WTC11 (cell line): ENCODE data around the gene MRPS23. TPM values are rescaled to one million over a fixed set of nuclear protein-coding genes. Genes with fewer than 3 reads are reported as not detected.

ENCODE experiments used
- ATAC-seq: fragments of 200-7000 bp; cut with Tn5 transposase; 2 replicates; pipeline ENCODE4 v1.10.0; 2021; ENCODE audit warnings: mild to moderate bottlenecking, moderate library complexity
- CTCF ChIA-PET: fragments of 300-600 bp; sonication (Branson Sonifier 250); formaldehyde crosslinking; loops from one replicate; lab custom pipeline; 2021; ENCODE audit warnings: antibody characterized with exemption; lab: Charles Lee
- POLR2A ChIA-PET: fragments of 350-600 bp; sonication (Branson Sonifier 250); formaldehyde crosslinking; loops from one replicate; lab custom pipeline; 2021; ENCODE audit warnings: antibody characterized with exemption; lab: Charles Lee
- DNase-seq: peaks from one replicate; pipeline ENCODE4 v3.0.0; 2021; ENCODE audit warnings: low spot score
- H3K27ac Mint-ChIP-seq: 2 replicates; pipeline ENCODE4 v1.8.0; 2021; ENCODE audit warnings: mixed read lengths
- H3K27me3 Mint-ChIP-seq: 2 replicates; pipeline ENCODE4 v1.8.0; 2021; ENCODE audit warnings: low read depth, mild to moderate bottlenecking, moderate library complexity, mixed read lengths
- H3K36me3 Mint-ChIP-seq: 2 replicates; pipeline ENCODE4 v1.8.0; 2021; ENCODE audit warnings: mixed read lengths
- H3K4me1 Mint-ChIP-seq: 2 replicates; pipeline ENCODE4 v1.8.0; 2022; ENCODE audit warnings: mixed read lengths
- H3K4me3 Mint-ChIP-seq: 2 replicates; pipeline ENCODE4 v1.8.0; 2021; ENCODE audit warnings: mild to moderate bottlenecking, moderate library complexity, mixed read lengths
- H3K9me3 Mint-ChIP-seq: 2 replicates; pipeline ENCODE4 v1.8.0; 2021; ENCODE audit warnings: mixed read lengths
- ARID4B ChIP-seq: sonication (generic); formaldehyde crosslinking; IDR thresholded peaks from 2 replicates; pipeline ENCODE4 v1.8.0; 2023; ENCODE audit warnings: missing genetic modification reagents, mild to moderate bottlenecking, borderline replicate concordance
- ATF3 ChIP-seq: sonication (generic); formaldehyde crosslinking; conservative IDR thresholded peaks from 2 replicates; pipeline ENCODE4 v1.8.1; 2022; ENCODE audit warnings: mild to moderate bottlenecking, missing genetic modification reagents
- GRHL2 ChIP-seq: fragments of 250-450 bp; sonication (Bioruptor Pico); IDR thresholded peaks from 2 replicates; pipeline ENCODE4 v1.8.0; 2022; ENCODE audit warnings: mild to moderate bottlenecking, moderate library complexity; ENCODE audit not compliant: insufficient replicate concordance, severe bottlenecking
- HMGA2 ChIP-seq: fragments of 250-450 bp; sonication (Bioruptor Pico); IDR thresholded peaks from 2 replicates; pipeline ENCODE4 v1.4.0; 2021; ENCODE audit warnings: mild to moderate bottlenecking, moderate library complexity
- MXD4 ChIP-seq: fragments of 250-450 bp; sonication (Bioruptor Pico); IDR thresholded peaks from 2 replicates; pipeline ENCODE4 v1.8.0; 2021; ENCODE audit warnings: mild to moderate bottlenecking, moderate library complexity, borderline replicate concordance
- NFYB ChIP-seq: sonication (generic); formaldehyde crosslinking; conservative IDR thresholded peaks from 2 replicates; pipeline ENCODE4 v1.8.0; 2022; ENCODE audit warnings: low read depth, missing genetic modification reagents
- NR1H2 ChIP-seq: sonication (generic); formaldehyde crosslinking; IDR thresholded peaks from 2 replicates; pipeline ENCODE4 v1.9.0; 2021; ENCODE audit warnings: mild to moderate bottlenecking, moderate library complexity, missing genetic modification reagents
- NR2C2 ChIP-seq: sonication (generic); formaldehyde crosslinking; IDR thresholded peaks from 2 replicates; pipeline ENCODE4 v1.8.0; 2022; ENCODE audit warnings: mild to moderate bottlenecking, missing genetic modification reagents
- NR3C1 ChIP-seq: sonication (generic); formaldehyde crosslinking; conservative IDR thresholded peaks from 2 replicates; pipeline ENCODE4 v1.8.1; 2023; ENCODE audit warnings: low read depth, mild to moderate bottlenecking, missing genetic modification reagents
- SMAD4 ChIP-seq: sonication (generic); formaldehyde crosslinking; IDR thresholded peaks from 2 replicates; pipeline ENCODE4 v1.8.0; 2022; ENCODE audit warnings: mild to moderate bottlenecking, missing genetic modification reagents
- TEAD4 ChIP-seq: sonication (generic); formaldehyde crosslinking; IDR thresholded peaks from 2 replicates; pipeline ENCODE4 v1.8.0; 2022; ENCODE audit warnings: mild to moderate bottlenecking, missing genetic modification reagents
- ZBTB21 ChIP-seq: sonication (generic); formaldehyde crosslinking; IDR thresholded peaks from 2 replicates; pipeline ENCODE4 v1.8.1; 2023; ENCODE audit warnings: mild to moderate bottlenecking, missing genetic modification reagents, borderline replicate concordance
- ZNF232 ChIP-seq: sonication (generic); formaldehyde crosslinking; IDR thresholded peaks from 2 replicates; pipeline ENCODE4 v1.8.0; 2022; ENCODE audit warnings: mild to moderate bottlenecking, missing genetic modification reagents
- ZNF416 ChIP-seq: fragments of 250-450 bp; sonication (Bioruptor Pico); IDR thresholded peaks from 2 replicates; pipeline ENCODE4 v1.9.0; 2021; ENCODE audit warnings: mild to moderate bottlenecking, inconsistent platforms
- total RNA-seq: library from RNA; stranded (reverse); gene quantifications from 3 replicates; pipeline ENCODE4 v1.2.3, GENCODE V29; 2021
- TF ChIP-seq, protein P1 (sequence below): sonication (generic); formaldehyde crosslinking; IDR thresholded peaks from 2 replicates; pipeline ENCODE4 v1.8.1; 2022; ENCODE audit warnings: missing genetic modification reagents, borderline replicate concordance
- TF ChIP-seq, protein P2 (sequence below): sonication (generic); formaldehyde crosslinking; conservative IDR thresholded peaks from 2 replicates; pipeline ENCODE4 v1.8.1; 2023; ENCODE audit warnings: mild to moderate bottlenecking, low read depth, missing genetic modification reagents, moderate library complexity

The MRPS23 gene
- total RNA-seq, 1 experiment from 2014 or later: 65.3 TPM

DNA sequence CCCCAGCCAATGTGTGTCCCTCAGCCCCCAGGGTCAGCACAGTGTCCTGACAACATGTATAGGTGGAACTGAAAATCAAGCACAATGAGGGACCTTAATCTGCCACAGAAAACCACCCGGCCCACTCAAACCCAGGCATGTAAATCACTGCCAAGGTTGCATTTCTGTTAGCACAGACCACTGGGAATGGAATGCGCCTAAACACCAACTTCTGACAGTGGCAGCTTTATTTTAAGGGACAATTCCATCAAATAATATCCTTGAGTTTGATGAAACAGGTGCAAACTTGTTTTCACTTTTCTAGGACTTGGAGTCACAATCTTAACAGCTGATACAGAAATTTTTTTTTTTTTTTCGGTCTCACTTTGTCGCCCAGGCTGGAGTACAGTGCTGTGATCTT is 37.3 kb upstream of the MRPS23 start:
- H3K27me3 Mint-ChIP-seq: no peaks in the 10 kb centered on the region
- H3K4me1 Mint-ChIP-seq: peaks cover 7% of the 10 kb centered on the region
- CTCF ChIA-PET: interaction anchor here (0.8 to 1.1 kb wide), 2 partner anchors 17 to 68 kb away, joined by 4 to 7 read pairs; partner anchors contain the start of gene CUEDC1
- H3K36me3 Mint-ChIP-seq: peaks cover 9% of the 10 kb centered on the region; the same call in 1 of the 2 replicates
- TF ChIP-seq HMGA2 (CRISPR knock-in tag) (no peak), ARID4B (no peak), NR2C2 (CRISPR knock-in tag) (no peak), ZNF232 (CRISPR knock-in tag) (no peak), SMAD4 (CRISPR knock-in tag) (no peak)
- TF ChIP-seq, protein P1, sequence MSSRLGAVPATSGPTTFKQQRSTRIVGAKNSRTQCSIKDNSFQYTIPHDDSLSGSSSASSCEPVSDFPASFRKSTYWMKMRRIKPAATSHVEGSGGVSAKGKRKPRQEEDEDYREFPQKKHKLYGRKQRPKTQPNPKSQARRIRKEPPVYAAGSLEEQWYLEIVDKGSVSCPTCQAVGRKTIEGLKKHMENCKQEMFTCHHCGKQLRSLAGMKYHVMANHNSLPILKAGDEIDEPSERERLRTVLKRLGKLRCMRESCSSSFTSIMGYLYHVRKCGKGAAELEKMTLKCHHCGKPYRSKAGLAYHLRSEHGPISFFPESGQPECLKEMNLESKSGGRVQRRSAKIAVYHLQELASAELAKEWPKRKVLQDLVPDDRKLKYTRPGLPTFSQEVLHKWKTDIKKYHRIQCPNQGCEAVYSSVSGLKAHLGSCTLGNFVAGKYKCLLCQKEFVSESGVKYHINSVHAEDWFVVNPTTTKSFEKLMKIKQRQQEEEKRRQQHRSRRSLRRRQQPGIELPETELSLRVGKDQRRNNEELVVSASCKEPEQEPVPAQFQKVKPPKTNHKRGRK (CRISPR knock-in tag): no peak
- TF ChIP-seq, all 79 proteins: peak for 0
- DNase-seq: no peak
- peaks cover 7% of the 10 kb centered on the region; the same call in 1 of the 2 replicates for H3K9me3 Mint-ChIP-seq
- ATAC-seq: no peak
- H3K4me3 Mint-ChIP-seq: no peak overlapping the region
- POLR2A ChIA-PET: interaction anchor here (0.6 to 1.1 kb wide), 3 partner anchors 26 to 302 kb away, joined by 3 to 4 read pairs (median 3); partner anchors contain the start of gene MRPS23
- H3K27ac Mint-ChIP-seq: no peak overlapping the region

DNA sequence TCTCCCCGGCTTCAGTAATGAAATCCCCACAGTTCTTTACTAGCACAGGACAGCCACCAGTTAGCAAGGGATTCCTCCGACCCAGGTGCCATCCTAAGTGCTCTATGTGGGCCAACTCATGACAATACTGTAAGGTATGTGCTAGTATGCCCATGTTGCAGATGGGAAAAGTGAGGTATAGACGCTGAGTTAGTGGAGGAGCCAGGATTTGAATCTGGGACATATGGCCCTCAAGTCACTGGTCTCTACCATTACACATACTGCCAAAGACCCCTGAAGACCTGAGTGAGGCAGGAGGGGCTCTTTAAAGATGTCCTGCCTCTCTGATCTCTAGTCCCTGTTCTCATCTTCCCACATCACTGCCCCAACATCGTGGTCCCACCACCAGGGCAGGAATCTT is 36.2 kb upstream of the MRPS23 start:
- DNase-seq (no peak), ATAC-seq (no peak)
- no peaks in the 10 kb centered on the region for H3K27me3 Mint-ChIP-seq
- H3K9me3 Mint-ChIP-seq: peaks cover 7% of the 10 kb centered on the region; the same call in 1 of the 2 replicates
- peaks cover 17% of the 10 kb centered on the region for H3K4me1 Mint-ChIP-seq
- H3K4me3 Mint-ChIP-seq: no peak overlapping the region
- no peak overlapping the region for H3K27ac Mint-ChIP-seq
- H3K36me3 Mint-ChIP-seq: peaks cover 9% of the 10 kb centered on the region; the same call in 1 of the 2 replicates
- CTCF ChIA-PET: interaction anchor here (1.0 to 1.7 kb wide), 4 partner anchors 10 to 52 kb away, joined by 3 to 4 read pairs (median 4); no protein-coding TSS in a partner anchor
- POLR2A ChIA-PET: no interaction called here
- no peak for TF ChIP-seq ZNF232 (CRISPR knock-in tag)
- TF ChIP-seq GRHL2: no peak
- TF ChIP-seq NR1H2 (CRISPR knock-in tag): no peak
- TF ChIP-seq, protein P2, sequence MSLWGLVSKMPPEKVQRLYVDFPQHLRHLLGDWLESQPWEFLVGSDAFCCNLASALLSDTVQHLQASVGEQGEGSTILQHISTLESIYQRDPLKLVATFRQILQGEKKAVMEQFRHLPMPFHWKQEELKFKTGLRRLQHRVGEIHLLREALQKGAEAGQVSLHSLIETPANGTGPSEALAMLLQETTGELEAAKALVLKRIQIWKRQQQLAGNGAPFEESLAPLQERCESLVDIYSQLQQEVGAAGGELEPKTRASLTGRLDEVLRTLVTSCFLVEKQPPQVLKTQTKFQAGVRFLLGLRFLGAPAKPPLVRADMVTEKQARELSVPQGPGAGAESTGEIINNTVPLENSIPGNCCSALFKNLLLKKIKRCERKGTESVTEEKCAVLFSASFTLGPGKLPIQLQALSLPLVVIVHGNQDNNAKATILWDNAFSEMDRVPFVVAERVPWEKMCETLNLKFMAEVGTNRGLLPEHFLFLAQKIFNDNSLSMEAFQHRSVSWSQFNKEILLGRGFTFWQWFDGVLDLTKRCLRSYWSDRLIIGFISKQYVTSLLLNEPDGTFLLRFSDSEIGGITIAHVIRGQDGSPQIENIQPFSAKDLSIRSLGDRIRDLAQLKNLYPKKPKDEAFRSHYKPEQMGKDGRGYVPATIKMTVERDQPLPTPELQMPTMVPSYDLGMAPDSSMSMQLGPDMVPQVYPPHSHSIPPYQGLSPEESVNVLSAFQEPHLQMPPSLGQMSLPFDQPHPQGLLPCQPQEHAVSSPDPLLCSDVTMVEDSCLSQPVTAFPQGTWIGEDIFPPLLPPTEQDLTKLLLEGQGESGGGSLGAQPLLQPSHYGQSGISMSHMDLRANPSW (CRISPR knock-in tag): no peak
- TF ChIP-seq TEAD4 (CRISPR knock-in tag): no peak
- TF ChIP-seq ZNF416 (CRISPR knock-in tag): no peak
- TF ChIP-seq NFYB (CRISPR knock-in tag): no peak
- no peak for TF ChIP-seq ATF3
- TF ChIP-seq ZBTB21 (CRISPR knock-in tag): no peak
- TF ChIP-seq NR3C1 (CRISPR knock-in tag): no peak
- no peak for TF ChIP-seq MXD4 (CRISPR knock-in tag)
